SU-DHL-6 (cell line): Measurements from ENCODE around the gene POU5F2.

Experiments
- H2AFZ ChIP-seq: fragments of 200-600 bp; sonication (generic); 2 replicates; pipeline ENCODE4 v1.6.1; 2014; ENCODE audit warnings: low read depth, mild to moderate bottlenecking, moderate library complexity, mixed read lengths, antibody characterized with exemption, low read length; ENCODE audit not compliant: severe bottlenecking
- H3F3A ChIP-seq: fragments of 200-600 bp; shearing (Covaris generic); 2 replicates; pipeline ENCODE4 v1.6.0; 2016; ENCODE audit warnings: antibody characterized with exemption, mild to moderate bottlenecking; ENCODE audit not compliant: insufficient read depth
- H3K27ac ChIP-seq: fragments of 200-600 bp; sonication (generic); 2 replicates; pipeline ENCODE4 v1.5.1; 2016; ENCODE audit warnings: low read depth, mild to moderate bottlenecking, low read length, moderate library complexity, mixed read lengths
- H3K27me3 ChIP-seq: fragments of 200-600 bp; sonication (generic), shearing (Covaris generic); 2 replicates; pipeline ENCODE4 v1.6.0; 2014; ENCODE audit warnings: mild to moderate bottlenecking, low read length
- H3K36me3 ChIP-seq: fragments of 200-600 bp; sonication (generic); 2 replicates; pipeline ENCODE4 v1.6.1; 2014; ENCODE audit warnings: mild to moderate bottlenecking, low read length, mixed read lengths
- H3K4me2 ChIP-seq: fragments of 300-600, 200-600 bp; shearing (Covaris generic), sonication (generic); 2 replicates; pipeline ENCODE4 v1.6.0; 2014; ENCODE audit warnings: low read length, low read depth, mild to moderate bottlenecking; ENCODE audit not compliant: poor library complexity, severe bottlenecking
- H3K4me3 ChIP-seq: fragments of 200-600 bp; sonication (generic); 2 replicates; pipeline ENCODE4 v1.5.1; 2014; ENCODE audit warnings: antibody characterized with exemption, low read length, mild to moderate bottlenecking, mixed read lengths; ENCODE audit not compliant: insufficient read depth, poor library complexity, severe bottlenecking
- H3K79me2 ChIP-seq: fragments of 200-600 bp; sonication (generic); 2 replicates; pipeline ENCODE4 v1.6.1; 2014; ENCODE audit warnings: mild to moderate bottlenecking, low read length, moderate library complexity; ENCODE audit not compliant: insufficient read depth
- H3K9ac ChIP-seq: fragments of 200-600 bp; sonication (generic); 2 replicates; pipeline ENCODE4 v1.7.0; 2014; ENCODE audit warnings: mild to moderate bottlenecking, low read length
- H3K9me2 ChIP-seq: fragments of 200-600 bp; sonication (generic); replicated peaks from 2 replicates; pipeline ENCODE4 v1.6.1; 2014; ENCODE audit warnings: low read length; ENCODE audit not compliant: insufficient read depth
- H3K9me3 ChIP-seq: fragments of 200-600 bp; sonication (generic); 2 replicates; pipeline ENCODE4 v1.6.1; 2014; ENCODE audit warnings: low read length, mixed read lengths; ENCODE audit not compliant: insufficient read depth
- H4K20me1 ChIP-seq: fragments of 200-600 bp; sonication (generic); 2 replicates; pipeline ENCODE4 v1.6.1; 2014; ENCODE audit warnings: low read depth, mild to moderate bottlenecking, antibody characterized with exemption, low read length, moderate library complexity, mixed read lengths
- EZH2phosphoT487 ChIP-seq: fragments of 200-600 bp; sonication (generic), shearing (Covaris generic); conservative IDR thresholded peaks from 2 replicates; pipeline ENCODE4 v1.6.1; 2018; ENCODE audit warnings: mild to moderate bottlenecking, antibody characterized with exemption, low read length, moderate library complexity, mixed read lengths
- TF ChIP-seq, protein P1 (sequence below): fragments of 200-600 bp; sonication (generic); IDR thresholded peaks from one replicate; pipeline ENCODE4 v1.5.1; 2017; ENCODE audit warnings: antibody characterized with exemption, mild to moderate bottlenecking, low read length, moderate library complexity; ENCODE audit not compliant: insufficient read depth, poor library complexity, severe bottlenecking

Gene POU5F2

DNA sequence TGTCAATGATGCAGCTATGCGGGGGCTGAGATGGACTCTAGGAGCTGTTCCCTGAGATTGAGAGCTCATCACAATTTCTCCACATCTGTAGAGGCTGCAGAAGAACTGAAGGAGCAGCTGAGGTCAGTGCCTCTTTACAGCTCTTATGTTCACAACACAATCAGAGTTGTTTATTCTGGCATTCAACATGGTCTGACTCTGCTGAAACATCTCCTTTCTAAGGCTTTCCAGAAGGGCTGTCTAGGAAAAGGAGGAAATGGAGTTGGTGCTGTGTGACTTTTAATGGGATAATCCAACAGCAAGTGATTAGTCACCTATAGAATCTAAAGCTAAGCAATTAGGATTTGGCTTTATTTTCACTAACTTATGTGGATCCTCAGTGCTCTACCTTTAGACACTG, 6.0 kb downstream of the POU5F2 start:
- Histone ChIP-seq H3K4me3 (no peak overlapping the region), H3K9me2 (no peaks in the 10 kb centered on the region), H3K36me3 (peaks cover 4% of the 10 kb centered on the region; the same call in 1 of the 2 replicates), H3K4me2 (no peak overlapping the region), H2AFZ (no peak overlapping the region), H3K27me3 (no peaks in the 10 kb centered on the region), H3F3A (no peaks in the 10 kb centered on the region), H3K9ac (no peak overlapping the region), H3K9me3 (no peaks in the 10 kb centered on the region; the same call in 1 of the 2 replicates), H3K79me2 (no peaks in the 10 kb centered on the region), H4K20me1 (no peaks in the 10 kb centered on the region), H3K27ac (no peak overlapping the region)
- no peak for TF ChIP-seq EZH2phosphoT487
- TF ChIP-seq, protein P1, sequence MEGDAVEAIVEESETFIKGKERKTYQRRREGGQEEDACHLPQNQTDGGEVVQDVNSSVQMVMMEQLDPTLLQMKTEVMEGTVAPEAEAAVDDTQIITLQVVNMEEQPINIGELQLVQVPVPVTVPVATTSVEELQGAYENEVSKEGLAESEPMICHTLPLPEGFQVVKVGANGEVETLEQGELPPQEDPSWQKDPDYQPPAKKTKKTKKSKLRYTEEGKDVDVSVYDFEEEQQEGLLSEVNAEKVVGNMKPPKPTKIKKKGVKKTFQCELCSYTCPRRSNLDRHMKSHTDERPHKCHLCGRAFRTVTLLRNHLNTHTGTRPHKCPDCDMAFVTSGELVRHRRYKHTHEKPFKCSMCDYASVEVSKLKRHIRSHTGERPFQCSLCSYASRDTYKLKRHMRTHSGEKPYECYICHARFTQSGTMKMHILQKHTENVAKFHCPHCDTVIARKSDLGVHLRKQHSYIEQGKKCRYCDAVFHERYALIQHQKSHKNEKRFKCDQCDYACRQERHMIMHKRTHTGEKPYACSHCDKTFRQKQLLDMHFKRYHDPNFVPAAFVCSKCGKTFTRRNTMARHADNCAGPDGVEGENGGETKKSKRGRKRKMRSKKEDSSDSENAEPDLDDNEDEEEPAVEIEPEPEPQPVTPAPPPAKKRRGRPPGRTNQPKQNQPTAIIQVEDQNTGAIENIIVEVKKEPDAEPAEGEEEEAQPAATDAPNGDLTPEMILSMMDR = no peak

DNA sequence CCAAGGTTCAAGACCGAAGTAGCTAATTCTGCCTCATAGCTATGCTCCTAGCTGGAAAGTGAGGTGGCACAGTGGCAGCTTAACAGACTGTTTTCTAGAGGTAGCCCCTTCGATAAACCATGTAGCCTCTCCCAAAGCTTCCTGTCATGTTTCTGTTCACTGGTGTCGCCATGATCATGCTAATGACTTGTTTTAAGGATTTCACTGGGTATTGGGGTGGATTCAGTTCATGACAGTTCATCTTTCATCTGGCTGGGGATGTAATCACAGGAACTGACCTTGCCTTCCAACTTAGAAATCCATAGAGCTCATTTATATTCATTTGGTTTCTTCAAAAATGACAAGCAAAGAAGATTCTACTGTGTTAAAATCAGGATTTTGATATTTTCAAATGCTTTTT, 9.4 kb downstream of the POU5F2 start:
- no peaks in the 10 kb centered on the region for H3F3A ChIP-seq
- no peak for TF ChIP-seq EZH2phosphoT487
- TF ChIP-seq, protein P1 = no peak
- no peak overlapping the region for H3K9ac ChIP-seq

DNA sequence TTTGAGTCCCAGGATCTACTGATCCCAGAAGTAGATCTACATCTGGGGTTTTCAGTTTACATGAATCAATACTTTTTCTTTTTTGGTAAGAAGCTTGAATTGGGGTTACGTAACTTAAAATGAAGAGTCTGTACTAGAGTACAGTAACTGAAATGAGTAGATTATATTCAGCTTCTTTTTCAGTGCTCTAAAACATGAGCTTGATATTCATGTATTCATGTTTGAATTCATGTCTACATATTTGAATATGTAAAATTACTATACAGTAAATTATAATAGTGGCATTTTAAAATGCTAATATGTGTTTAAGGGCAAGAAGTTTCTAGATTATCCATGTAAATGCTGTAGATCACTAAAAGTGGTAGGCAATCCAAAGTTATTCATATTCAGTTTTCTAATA, 14.8 kb downstream of the POU5F2 start:
- no peaks in the 10 kb centered on the region for H3K36me3 ChIP-seq
- no peaks in the 10 kb centered on the region for H3F3A ChIP-seq
- H4K20me1 ChIP-seq = 0 out of 2 replicates have a peak, but pooled peaks cover 4% of the 10 kb centered on the region
- no peak overlapping the region for H3K4me3 ChIP-seq
- H3K9me3 ChIP-seq = no peaks in the 10 kb centered on the region
- no peaks in the 10 kb centered on the region for H3K9me2 ChIP-seq
- H3K27ac ChIP-seq = no peak overlapping the region
- no peak for TF ChIP-seq EZH2phosphoT487
- TF ChIP-seq, protein P1 = no peak
- H3K4me2 ChIP-seq = no peak overlapping the region
- H3K9ac ChIP-seq = no peak overlapping the region
- H2AFZ ChIP-seq = no peak overlapping the region
- no peaks in the 10 kb centered on the region for H3K79me2 ChIP-seq
- H3K27me3 ChIP-seq = no peaks in the 10 kb centered on the region

More for the DNA sequence above, 9.4 kb downstream of the POU5F2 start:
- no peak overlapping the region for H3K27ac ChIP-seq
- no peaks in the 10 kb centered on the region for H3K79me2 ChIP-seq
- H4K20me1 ChIP-seq = no peaks in the 10 kb centered on the region
- no peaks in the 10 kb centered on the region for H3K9me2 ChIP-seq
- no peaks in the 10 kb centered on the region for H3K36me3 ChIP-seq
- H3K9me3 ChIP-seq = no peaks in the 10 kb centered on the region
- H3K4me2 ChIP-seq = no peak overlapping the region
- no peak overlapping the region for H2AFZ ChIP-seq
- no peaks in the 10 kb centered on the region for H3K27me3 ChIP-seq
- no peak overlapping the region for H3K4me3 ChIP-seq

DNA sequence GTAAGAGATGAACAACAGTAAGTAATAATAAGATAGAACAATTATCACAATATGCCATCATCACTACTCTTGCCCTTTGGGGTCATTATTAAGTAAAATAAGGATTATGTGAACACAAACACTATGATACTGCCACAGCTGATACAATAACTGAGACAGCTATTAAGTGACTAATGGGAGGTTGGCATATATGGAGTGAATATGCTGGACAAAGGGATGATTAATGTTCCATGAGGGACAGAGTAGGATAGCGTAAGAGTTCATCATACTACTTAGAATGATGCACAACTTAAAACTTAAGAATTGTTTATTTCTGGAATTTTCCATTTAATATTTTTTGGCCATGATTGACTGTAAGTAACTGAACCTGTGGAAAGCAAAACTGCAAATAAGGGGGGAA, 16.6 kb downstream of the POU5F2 start:
- Histone ChIP-seq H3K9me3 (no peaks in the 10 kb centered on the region), H3K27ac (no peak overlapping the region), H2AFZ (no peak overlapping the region), H3K79me2 (no peaks in the 10 kb centered on the region), H4K20me1 (0 out of 2 replicates have a peak, but pooled peaks cover 4% of the 10 kb centered on the region), H3K4me3 (no peak overlapping the region), H3K9ac (no peak overlapping the region), H3K9me2 (no peaks in the 10 kb centered on the region), H3K4me2 (no peak overlapping the region), H3K27me3 (no peaks in the 10 kb centered on the region), H3F3A (no peaks in the 10 kb centered on the region), H3K36me3 (no peaks in the 10 kb centered on the region)
- TF ChIP-seq, protein P1 = no peak
- TF ChIP-seq EZH2phosphoT487 = no peak
